Common myeloid progenitor, CD34-positive (primary cell): ENCODE data around the gene PGS1.

Source experiments
- CTCF ChIA-PET: fragments of 350-600 bp; sonication (Branson Sonifier 250); formaldehyde crosslinking; loops from one replicate; lab custom pipeline; 2021; ENCODE audit warnings: antibody characterized with exemption; lab: Charles Lee
- POLR2A ChIA-PET: fragments of 350-600 bp; sonication (Branson Sonifier 250); formaldehyde crosslinking; loops from one replicate; lab custom pipeline; 2021; ENCODE audit warnings: antibody characterized with exemption; lab: Charles Lee
- DNase-seq, 3 donors: peaks; one replicate each; pipeline versions ENCODE4 v3.0.0 to v3.0.0-alpha.2; 2013
- H3K27ac ChIP-seq, 2 experiments: 1 replicate in 1 of 2; 2 replicates in 1 of 2; pipeline ENCODE4 v1.7.0; 2013; ENCODE audit warnings: inconsistent platforms in 2 of 2, low read length in 2 of 2, mild to moderate bottlenecking in 2 of 2, low read depth in 1 of 2, moderate library complexity in 1 of 2; ENCODE audit not compliant: severe bottlenecking in 2 of 2, insufficient read depth in 1 of 2, poor library complexity in 1 of 2
- H3K27me3 ChIP-seq, 5 experiments: replicated peaks in 2 of 5; 1 replicate in 3 of 5; 2 replicates in 2 of 5; pipeline versions ENCODE4 v1.6.1 to v1.7.0; 2013; ENCODE audit warnings: low read length in 4 of 5, mild to moderate bottlenecking in 2 of 5, moderate library complexity in 2 of 5, inconsistent platforms in 1 of 5; ENCODE audit not compliant: insufficient read depth in 5 of 5, control insufficient read depth in 4 of 5
- H3K36me3 ChIP-seq, 4 experiments: 1 replicate in 2 of 4; 2 replicates in 2 of 4; pipeline versions ENCODE4 v1.6.1 to v1.7.0; 2013; ENCODE audit warnings: low read length in 3 of 4, control low read depth in 1 of 4, mild to moderate bottlenecking in 1 of 4; ENCODE audit not compliant: control insufficient read depth in 4 of 4, insufficient read depth in 4 of 4
- H3K4me1 ChIP-seq, 4 experiments: 1 replicate in 3 of 4; 2 replicates in 1 of 4; pipeline versions ENCODE4 v1.6.1 to v1.7.1; 2013; ENCODE audit warnings: low read length in 3 of 4, mild to moderate bottlenecking in 3 of 4, control low read depth in 1 of 4, inconsistent platforms in 1 of 4, moderate library complexity in 1 of 4; ENCODE audit not compliant: control insufficient read depth in 4 of 4, insufficient read depth in 4 of 4; ENCODE audit errors: control extremely low read depth in 1 of 4
- H3K4me3 ChIP-seq, 7 experiments: 1 replicate in 4 of 7; 2 replicates in 3 of 7; pipeline versions ENCODE4 v1.5.1 to v1.7.0; 2013; ENCODE audit warnings: mild to moderate bottlenecking in 7 of 7, low read length in 6 of 7, moderate library complexity in 6 of 7, inconsistent platforms in 2 of 7, low read depth in 2 of 7, control low read depth in 1 of 7; ENCODE audit not compliant: insufficient read depth in 4 of 7, control insufficient read depth in 1 of 7; ENCODE audit errors: extremely low read depth in 1 of 7
- H3K9me3 ChIP-seq, 5 experiments: 1 replicate in 4 of 5; 2 replicates in 1 of 5; pipeline versions ENCODE4 v1.6.1 to v1.7.1; 2013; ENCODE audit warnings: low read length in 4 of 5, mild to moderate bottlenecking in 2 of 5, inconsistent platforms in 1 of 5, low read depth in 1 of 5, moderate library complexity in 1 of 5; ENCODE audit not compliant: control insufficient read depth in 4 of 5, insufficient read depth in 2 of 5; ENCODE audit errors: control extremely low read depth in 1 of 5
- WGBS: methylation state at CpG from one replicate; pipeline ENCODE4 v1.1.5; 2013; ENCODE audit not compliant: insufficient coverage; 5-methylcytosine and 5-hydroxymethylcytosine counted together

PGS1 gene

GRCh38 chr17:78442648-78443218 lies 64.3 kb downstream of the PGS1 start:
- H3K4me3 ChIP-seq = no peak overlapping the region
- DNase-seq = peak; percentile 58 to 82 (median 79)
- CTCF ChIA-PET = no interaction called here
- no peaks in the 10 kb centered on the region for H3K9me3 ChIP-seq
- POLR2A ChIA-PET = no interaction called here
- H3K36me3 ChIP-seq = no peaks in the 10 kb centered on the region
- WGBS = 52% methylated on average over 19 of the region's 19 CpGs
- H3K27me3 ChIP-seq = peaks cover 0 to 2% (median 0%) of the 10 kb centered on the region in 5 experiments
- H3K4me1 ChIP-seq = peaks cover 0 to 16% (median 7%) of the 10 kb centered on the region in 4 experiments
- no peak overlapping the region for H3K27ac ChIP-seq

GRCh38 chr17:78444392-78444791 lies 65.9 kb downstream of the PGS1 start:
- ChIA-PET POLR2A (no interaction called here), CTCF (interaction anchor here (1.2 to 2.3 kb wide), 4 partner anchors 8 to 364 kb away, joined by 3 to 6 read pairs (median 6); no protein-coding TSS in a partner anchor)
- H3K36me3 ChIP-seq = no peaks in the 10 kb centered on the region
- peaks cover 0 to 16% (median 7%) of the 10 kb centered on the region in 4 experiments for H3K4me1 ChIP-seq
- no peak for DNase-seq
- no peaks in the 10 kb centered on the region for H3K9me3 ChIP-seq
- no peaks in the 10 kb centered on the region for H3K27me3 ChIP-seq
- H3K4me3 ChIP-seq = no peak overlapping the region
- no peak overlapping the region for H3K27ac ChIP-seq
- WGBS = 97% methylated on average over 20 of the region's 20 CpGs

GRCh38 chr17:78446833-78447232 lies 68.4 kb downstream of the PGS1 start:
- no peak for DNase-seq
- H3K36me3 ChIP-seq = no peaks in the 10 kb centered on the region
- POLR2A ChIA-PET = no interaction called here
- 96% methylated on average over 7 of the region's 7 CpGs for WGBS
- peaks cover 0 to 28% (median 17%) of the 10 kb centered on the region in 4 experiments for H3K4me1 ChIP-seq
- H3K4me3 ChIP-seq = no peak overlapping the region
- H3K27ac ChIP-seq = no peak overlapping the region
- CTCF ChIA-PET = interaction anchor here (1.1 kb wide), 1 partner anchor 26 kb away, joined by 3 read pairs; no protein-coding TSS in a partner anchor
- no peaks in the 10 kb centered on the region for H3K27me3 ChIP-seq
- H3K9me3 ChIP-seq = no peaks in the 10 kb centered on the region

GRCh38 chr17:78448356-78448993 lies 70.0 kb downstream of the PGS1 start:
- H3K4me3 ChIP-seq = no peak overlapping the region
- ChIA-PET CTCF (no interaction called here), POLR2A (no interaction called here)
- no peak overlapping the region for H3K27ac ChIP-seq
- 59% methylated on average over 3 of the region's 5 CpGs for WGBS
- H3K9me3 ChIP-seq = no peaks in the 10 kb centered on the region
- H3K4me1 ChIP-seq = peaks cover 0 to 14% (median 11%) of the 10 kb centered on the region in 4 experiments
- H3K36me3 ChIP-seq = no peaks in the 10 kb centered on the region
- peak in 1 of 3 donors; percentile 8 for DNase-seq
- no peaks in the 10 kb centered on the region for H3K27me3 ChIP-seq

DNA sequence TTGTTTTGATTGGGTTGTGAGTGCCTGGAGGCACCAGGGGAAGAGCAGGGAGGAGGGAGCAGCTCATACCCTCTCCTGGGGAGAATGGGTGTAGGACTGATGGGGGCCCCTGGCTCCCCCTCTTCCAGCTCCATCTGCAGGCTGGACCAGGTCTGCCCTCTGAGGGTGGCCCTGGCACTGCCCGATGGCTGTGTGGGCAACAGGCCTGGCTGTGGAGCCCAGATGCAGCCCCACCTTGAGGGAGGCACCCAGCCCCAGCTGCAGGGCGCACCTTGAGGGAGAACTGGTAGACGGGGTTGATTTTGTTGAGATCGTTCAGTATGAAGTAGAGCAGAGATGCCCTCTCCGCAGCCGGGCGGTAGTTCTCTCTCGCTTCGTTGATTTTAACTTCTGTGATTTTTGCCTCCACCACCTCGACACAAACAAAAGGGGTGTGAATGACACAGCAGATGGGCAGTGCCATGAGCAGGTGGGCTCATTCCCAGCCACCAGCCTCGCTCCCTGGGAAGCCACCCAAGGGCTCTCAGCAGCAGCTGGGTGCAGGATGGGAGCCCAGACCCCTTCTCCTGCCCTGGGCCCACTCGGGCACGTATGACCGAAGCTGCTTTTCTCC lies 71.6 kb downstream of the PGS1 start:
- ChIA-PET CTCF (interaction anchor here (1.0 to 1.6 kb wide), 3 partner anchors 11 to 268 kb away, joined by 3 to 4 read pairs (median 3); no protein-coding TSS in a partner anchor), POLR2A (interaction anchor here (0.6 kb wide), 1 partner anchor 202 kb away, joined by 3 read pairs; no protein-coding TSS in a partner anchor)

GRCh38 chr17:78450696-78451345 lies 72.4 kb downstream of the PGS1 start:
- Histone ChIP-seq H3K9me3 (no peaks in the 10 kb centered on the region), H3K36me3 (no peaks in the 10 kb centered on the region), H3K4me3 (no peak overlapping the region), H3K27ac (no peak overlapping the region), H3K4me1 (peaks cover 0 to 14% (median 11%) of the 10 kb centered on the region in 4 experiments), H3K27me3 (no peaks in the 10 kb centered on the region)
- POLR2A ChIA-PET = interaction anchor here (0.6 kb wide), 1 partner anchor 202 kb away, joined by 3 read pairs; no protein-coding TSS in a partner anchor
- WGBS = 48% methylated on average over 18 of the region's 20 CpGs
- peak; percentile 43 to 72 (median 61) for DNase-seq
- CTCF ChIA-PET = interaction anchor here (0.8 to 1.6 kb wide), 4 partner anchors 10 to 268 kb away, joined by 3 to 4 read pairs (median 3); no protein-coding TSS in a partner anchor

More for the DNA sequence above, 71.6 kb downstream of the PGS1 start:
- 96% methylated on average over 9 of the region's 14 CpGs for WGBS
- Histone ChIP-seq H3K36me3 (no peaks in the 10 kb centered on the region), H3K27me3 (no peaks in the 10 kb centered on the region), H3K9me3 (no peaks in the 10 kb centered on the region), H3K27ac (no peak overlapping the region), H3K4me3 (no peak overlapping the region), H3K4me1 (peaks cover 0 to 14% (median 11%) of the 10 kb centered on the region in 4 experiments)
- DNase-seq = no peak
